Heart right ventricle (tissue), 16 donors: ENCODE results near the gene DKC1. TPM values are rescaled to one million over a fixed set of nuclear protein-coding genes. Genes with fewer than 3 reads are reported as not detected.
"Not testable (repeated sequence)": the region's sequence is repeated elsewhere in the genome, so short reads cannot be mapped to it uniquely, and the experiment has no call there.

Experiments
- ATAC-seq, 8 donors: fragments of 200-7000 bp; cut with Tn5 transposase; one replicate each; pipeline ENCODE4 v1.9.1; 2020; ENCODE audit warnings: mild to moderate bottlenecking in 8 of 8, moderate library complexity in 8 of 8, moderate number of reproducible peaks in 1 of 8
- DNase-seq, 2 donors: peaks; one replicate each; pipeline ENCODE4 v3.0.0-alpha.2; 2020
- H3K27ac ChIP-seq, 10 donors: fragments of 200-600 bp; sonication (generic) in 2 of 10; one replicate each; pipeline versions ENCODE4 v1.5.0 to v1.8.0; 2020 to 2022; ENCODE audit warnings: mild to moderate bottlenecking in 3 of 10
- H3K27me3 ChIP-seq, 7 donors: fragments of 200-600 bp; one replicate each; pipeline ENCODE4 v1.8.0; 2021 to 2022; ENCODE audit warnings: mild to moderate bottlenecking in 2 of 7
- H3K36me3 ChIP-seq, 9 donors: fragments of 200-600 bp; sonication (generic) in 1 of 9; one replicate each; pipeline versions ENCODE4 v1.5.0 to v1.8.0; 2020 to 2022; ENCODE audit warnings: mild to moderate bottlenecking in 2 of 9
- H3K4me1 ChIP-seq, 9 donors: fragments of 200-600 bp; sonication (generic) in 1 of 9; one replicate each; pipeline versions ENCODE4 v1.5.0 to v1.8.0; 2020 to 2022; ENCODE audit warnings: mild to moderate bottlenecking in 4 of 9
- H3K4me3 ChIP-seq, 10 donors: fragments of 200-600 bp; sonication (generic) in 2 of 10; one replicate each; pipeline versions ENCODE4 v1.5.0 to v1.8.0; 2020 to 2022; ENCODE audit warnings: mild to moderate bottlenecking in 7 of 10, moderate library complexity in 2 of 10
- H3K9me3 ChIP-seq, 11 donors: fragments of 200-600 bp in 10 of 11; sonication (generic) in 2 of 11; one replicate each; pipeline versions ENCODE4 v1.5.0 to v1.8.0; 2013 to 2022; ENCODE audit warnings: mild to moderate bottlenecking in 2 of 11, control low read depth in 1 of 11, moderate library complexity in 1 of 11
- WGBS, 2 donors: extraction: QIAGEN DNeasy Blood & Tissue Kit; methylation state at CpG; one replicate each; pipeline ENCODE4 v1.1.7; 2013; ENCODE audit warnings: inconsistent platforms in 1 of 2; 5-methylcytosine and 5-hydroxymethylcytosine counted together
- intact Hi-C, 10 donors: fragments of 100-400 bp; cut with DNase I; formaldehyde crosslinking; loops; one replicate each; pipeline versions ENCODE4 v1.11.1 to v1.14.2; 2022
- polyA plus RNA-seq, 2 donors: library from polyadenylated mRNA; stranded (reverse); fragments of 200-250 nt; gene quantifications; one replicate each; pipeline ENCODE4 v1.2.3, GENCODE V29; 2013
- total RNA-seq, 10 donors: library from RNA; stranded (reverse); fragmentation: NEBNext Ultra II Directional in 3 of 10; extraction: Animal tissue kit (Norgen Biotek cat#: 25700) in 3 of 10; gene quantifications; one replicate each; pipeline versions ENCODE4 v1.2.1 to v1.2.4, GENCODE V29; 2021 to 2023
- TF ChIP-seq, protein P1 (sequence below), 9 donors: fragments of 200-600 bp; sonication (generic) in 2 of 9; IDR thresholded peaks; one replicate each; pipeline versions ENCODE4 v1.5.0 to v1.8.0; 2021 to 2022; ENCODE audit warnings: antibody characterized with exemption in 9 of 9, mild to moderate bottlenecking in 5 of 9, moderate library complexity in 1 of 9
- donor health status: Arrhythmogenic right ventricular cardiomyopathy.
- donor health status: ischemic (EF 13 %, LVEDD 7.1; RV severe dilation, severe dysfunction).
- donor health status: healthy with polysubstance abuse.
- donor health status: DM: no; HTN: yes; CAD: no.
- donor health status: DM: no; HTN: no; CAD: no.
- donor health status: ischemic (EF 25% LVEDD 6.9; RV normal size, moderate dysfunction).
- donor health status: ischemic (EF 25% LVEDD 5.7; RV mildly dilated, moderate dysfunction).
- donor health status: healthy.
- donor health status: DM: yes; HTN: yes; CAD: no.
- donor health status: Ischemic cardiomyopathy.
- donor health status: ischemic (EF 35%, LVEDD 5.7; RV mildly dilated, moderate dysfunction).
- donor health status: nonischemic (EF 11% LVEDD 7.7; RV severe dilation, severe dysfunction).
- donor health status: DM: yes; HTN: yes; CAD: no.
- donor health status: PGD.
- donor health status: ischemic (EF 29% LVEDD 5.4; RV normal size, mild dysfunction).
- donor health status: nonischemic (EF 23%, LVEDD 6.1; RV moderate dilation, normal function).

DKC1 gene
- total and polyA plus RNA-seq, 12 donors: 18.8 to 31.9 (median 26.0) TPM

GRCh38 chrX:154824638-154825037, 62.0 kb downstream of the DKC1 start:
- H3K27ac ChIP-seq: no peak overlapping the region
- H3K4me3 ChIP-seq: no peak overlapping the region
- TF ChIP-seq, protein P1, sequence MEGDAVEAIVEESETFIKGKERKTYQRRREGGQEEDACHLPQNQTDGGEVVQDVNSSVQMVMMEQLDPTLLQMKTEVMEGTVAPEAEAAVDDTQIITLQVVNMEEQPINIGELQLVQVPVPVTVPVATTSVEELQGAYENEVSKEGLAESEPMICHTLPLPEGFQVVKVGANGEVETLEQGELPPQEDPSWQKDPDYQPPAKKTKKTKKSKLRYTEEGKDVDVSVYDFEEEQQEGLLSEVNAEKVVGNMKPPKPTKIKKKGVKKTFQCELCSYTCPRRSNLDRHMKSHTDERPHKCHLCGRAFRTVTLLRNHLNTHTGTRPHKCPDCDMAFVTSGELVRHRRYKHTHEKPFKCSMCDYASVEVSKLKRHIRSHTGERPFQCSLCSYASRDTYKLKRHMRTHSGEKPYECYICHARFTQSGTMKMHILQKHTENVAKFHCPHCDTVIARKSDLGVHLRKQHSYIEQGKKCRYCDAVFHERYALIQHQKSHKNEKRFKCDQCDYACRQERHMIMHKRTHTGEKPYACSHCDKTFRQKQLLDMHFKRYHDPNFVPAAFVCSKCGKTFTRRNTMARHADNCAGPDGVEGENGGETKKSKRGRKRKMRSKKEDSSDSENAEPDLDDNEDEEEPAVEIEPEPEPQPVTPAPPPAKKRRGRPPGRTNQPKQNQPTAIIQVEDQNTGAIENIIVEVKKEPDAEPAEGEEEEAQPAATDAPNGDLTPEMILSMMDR (IDR thresholded peaks at IDR 0.05): no peak
- ATAC-seq (no peak), DNase-seq (no peak)
- no peaks in the 10 kb centered on the region for H3K4me1 ChIP-seq
- intact Hi-C loops: no loop called here
- WGBS, 2 donors: 84% methylated on average over 1 of the region's 1 CpG
- H3K27me3 ChIP-seq: no peaks in the 10 kb centered on the region
- H3K36me3 ChIP-seq: no peaks in the 10 kb centered on the region
- no peaks in the 10 kb centered on the region for H3K9me3 ChIP-seq

GRCh38 chrX:154825586-154825985, 62.9 kb downstream of the DKC1 start:
- H3K4me1 ChIP-seq, H3K27ac ChIP-seq, H3K4me3 ChIP-seq, ATAC-seq, intact Hi-C loops, DNase-seq, H3K9me3 ChIP-seq, H3K36me3 ChIP-seq, H3K27me3 ChIP-seq: not testable (repeated sequence)
- no CpG with 5 or more reads among the region's 3 CpGs for WGBS, 2 donors

Other genes with a start within 250 kb of the DKC1 start
- gene FAM3A, start 246.6 kb upstream of the DKC1 start, total RNA-seq: 10 to 100 TPM; 36.5 to 73.9 (median 48.4) TPM
- 10 to 100 TPM; 69.1 to 76.6 TPM for gene FAM3A, start 246.6 kb upstream of the DKC1 start, polyA plus RNA-seq
- gene G6PD, start 216.0 kb upstream of the DKC1 start, total RNA-seq: 10 to 100 TPM in 4 of 10 donors, 1 to 10 TPM in 6; 5.0 to 20.9 (median 8.5) TPM
- gene G6PD, start 216.0 kb upstream of the DKC1 start, polyA plus RNA-seq: 10 to 100 TPM; 10.3 to 19.2 TPM
- 10 to 100 TPM; 11.6 to 21.7 (median 15.1) TPM for gene IKBKG, start 215.2 kb upstream of the DKC1 start, total RNA-seq
- gene IKBKG, start 215.2 kb upstream of the DKC1 start, polyA plus RNA-seq: 10 to 100 TPM; 14.6 to 27.0 TPM
- gene CTAG1A, start 177.7 kb upstream of the DKC1 start, total RNA-seq: not detected
- not detected for gene CTAG1A, start 177.7 kb upstream of the DKC1 start, polyA plus RNA-seq
- gene CTAG1B, start 143.6 kb upstream of the DKC1 start, total RNA-seq: not detected
- not detected for gene CTAG1B, start 143.6 kb upstream of the DKC1 start, polyA plus RNA-seq
- gene CTAG2, start 109.3 kb upstream of the DKC1 start, total RNA-seq: not detected
- gene CTAG2, start 109.3 kb upstream of the DKC1 start, polyA plus RNA-seq: not detected
- gene GAB3, start 11.8 kb upstream of the DKC1 start, total RNA-seq: 10 to 100 TPM; 13.6 to 32.1 (median 22.0) TPM
- gene GAB3, start 11.8 kb upstream of the DKC1 start, polyA plus RNA-seq: 10 to 100 TPM in 1 of 2 donors, 1 to 10 TPM in 1; 5.9 to 25.2 TPM
- gene MPP1, start 42.6 kb downstream of the DKC1 start, total RNA-seq: 10 to 100 TPM; 31.8 to 50.6 (median 40.3) TPM
- gene MPP1, start 42.6 kb downstream of the DKC1 start, polyA plus RNA-seq: 10 to 100 TPM; 18.4 to 20.8 TPM
- under 1 TPM in 3 of 10 donors, not detected in 7; 0.28 to 0.47 (median 0.28) TPM for gene SMIM9, start 71.8 kb downstream of the DKC1 start, total RNA-seq
- gene SMIM9, start 71.8 kb downstream of the DKC1 start, polyA plus RNA-seq: not detected
- gene F8A1, start 123.5 kb downstream of the DKC1 start, total RNA-seq: 10 to 100 TPM; 16.1 to 34.3 (median 26.9) TPM
- gene F8A1, start 123.5 kb downstream of the DKC1 start, polyA plus RNA-seq: 10 to 100 TPM; 13.9 to 41.5 TPM